ENCODE results near the gene ARHGAP18.

Gene ARHGAP18

DNA sequence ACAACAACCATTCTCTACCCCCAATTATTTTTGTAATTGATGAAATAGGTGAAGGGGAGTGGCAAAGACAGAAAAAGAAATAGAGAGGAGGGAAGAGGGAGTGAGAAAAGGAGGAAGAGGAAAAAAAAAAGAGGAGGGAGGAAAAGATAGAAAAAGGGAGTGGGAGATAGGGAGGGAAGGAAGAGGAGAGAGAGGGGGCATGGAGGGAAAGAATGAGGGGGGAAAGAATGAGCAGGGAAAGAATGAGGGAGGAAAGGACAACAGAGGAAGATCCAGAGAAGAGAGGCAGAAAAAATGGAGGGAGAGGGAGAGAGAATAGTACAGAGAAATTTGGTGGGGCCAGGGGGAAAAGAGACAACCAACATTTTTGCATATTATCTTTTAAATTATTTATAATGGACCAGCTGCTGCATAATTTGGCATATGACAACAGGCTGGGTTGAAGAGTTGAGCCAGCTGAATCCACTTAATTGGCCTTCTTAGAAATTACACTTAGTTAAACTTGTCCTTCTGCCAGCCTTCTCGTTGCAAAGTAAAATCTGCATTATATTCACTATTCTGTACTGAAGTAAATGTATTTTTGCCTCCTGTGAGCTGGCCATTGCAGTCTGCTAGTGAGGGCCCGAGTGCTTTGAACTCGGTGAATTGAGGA, 101.0 kb downstream of the ARHGAP18 start:
- Histone ChIP-seq H3K4me2 (ENCODE audit: low read depth, low read length) (no peak overlapping the region), H3K36me3 (replicated peaks; ENCODE audit: insufficient read depth, low read length) (no peaks in the 10 kb centered on the region), H3K79me2 (ENCODE audit: low read length) (no peaks in the 10 kb centered on the region), H3K27me3 (replicated peaks; ENCODE audit: insufficient read depth, low read length) (no peaks in the 10 kb centered on the region), H4K20me1 (ENCODE audit: insufficient read depth, low read length) (no peaks in the 10 kb centered on the region), H2AFZ (ENCODE audit: low read length) (no peak overlapping the region), H3F3A (ENCODE audit: insufficient read depth, low read length) (peaks cover 18% of the 10 kb centered on the region), H3K4me1 (ENCODE audit: low read length) (peaks cover 30% of the 10 kb centered on the region), H3K9me3 (replicated peaks; ENCODE audit: insufficient read depth, low read length) (no peaks in the 10 kb centered on the region), H3K9ac (ENCODE audit: low read length) (no peak overlapping the region), H3K4me3 (ENCODE audit: low read length) (no peak overlapping the region), H3K9me2 (replicated peaks; ENCODE audit: insufficient read depth, low read length) (no peaks in the 10 kb centered on the region), H3K27ac (ENCODE audit: low read length) (no peak overlapping the region)
- TF ChIP-seq EZH2phosphoT487 (IDR thresholded peaks at IDR 0.05; ENCODE audit: low read length) (no peak), EZH2 (optimal IDR thresholded peaks at IDR 0.05; ENCODE audit: low read depth, low read length) (no peak)
- TF ChIP-seq, protein P1, sequence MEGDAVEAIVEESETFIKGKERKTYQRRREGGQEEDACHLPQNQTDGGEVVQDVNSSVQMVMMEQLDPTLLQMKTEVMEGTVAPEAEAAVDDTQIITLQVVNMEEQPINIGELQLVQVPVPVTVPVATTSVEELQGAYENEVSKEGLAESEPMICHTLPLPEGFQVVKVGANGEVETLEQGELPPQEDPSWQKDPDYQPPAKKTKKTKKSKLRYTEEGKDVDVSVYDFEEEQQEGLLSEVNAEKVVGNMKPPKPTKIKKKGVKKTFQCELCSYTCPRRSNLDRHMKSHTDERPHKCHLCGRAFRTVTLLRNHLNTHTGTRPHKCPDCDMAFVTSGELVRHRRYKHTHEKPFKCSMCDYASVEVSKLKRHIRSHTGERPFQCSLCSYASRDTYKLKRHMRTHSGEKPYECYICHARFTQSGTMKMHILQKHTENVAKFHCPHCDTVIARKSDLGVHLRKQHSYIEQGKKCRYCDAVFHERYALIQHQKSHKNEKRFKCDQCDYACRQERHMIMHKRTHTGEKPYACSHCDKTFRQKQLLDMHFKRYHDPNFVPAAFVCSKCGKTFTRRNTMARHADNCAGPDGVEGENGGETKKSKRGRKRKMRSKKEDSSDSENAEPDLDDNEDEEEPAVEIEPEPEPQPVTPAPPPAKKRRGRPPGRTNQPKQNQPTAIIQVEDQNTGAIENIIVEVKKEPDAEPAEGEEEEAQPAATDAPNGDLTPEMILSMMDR (IDR thresholded peaks at IDR 0.05; ENCODE audit: low read length), result no peak
- no peak for DNase-seq

DNA sequence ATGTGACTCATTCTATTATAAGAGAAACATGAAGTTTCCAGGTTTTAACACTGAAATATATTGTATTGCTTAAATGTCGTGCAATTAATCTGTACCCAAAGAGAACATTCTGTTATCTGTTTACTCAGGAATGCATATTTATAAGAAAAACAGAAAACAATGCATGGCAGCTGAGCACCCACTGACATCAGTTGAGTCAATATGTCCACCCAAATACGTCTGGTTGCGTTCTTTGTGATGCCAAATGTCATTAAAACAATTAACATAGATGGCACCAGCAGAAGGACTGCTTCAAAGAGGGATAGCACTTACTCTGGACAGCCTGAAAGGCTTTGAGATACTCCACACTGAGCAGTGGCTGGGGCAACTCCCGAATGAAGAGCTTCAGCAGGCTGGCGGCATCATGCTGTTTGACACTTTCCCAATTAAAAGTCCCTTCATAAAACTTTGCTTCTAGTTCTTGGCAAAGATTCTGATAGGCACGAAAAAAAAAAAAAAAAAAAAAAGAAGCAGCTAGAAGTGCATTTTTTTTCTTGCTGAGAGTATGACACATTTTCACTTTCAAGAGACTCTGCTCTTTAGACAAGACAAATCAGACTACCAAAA, 102.3 kb downstream of the ARHGAP18 start:
- peak overlapping the region; percentile 60 for H3K4me2 ChIP-seq (ENCODE audit: low read depth, low read length)
- no peaks in the 10 kb centered on the region for H3K27me3 ChIP-seq (replicated peaks; ENCODE audit: insufficient read depth, low read length)
- H4K20me1 ChIP-seq (ENCODE audit: insufficient read depth, low read length), result no peaks in the 10 kb centered on the region
- no peak overlapping the region for H2AFZ ChIP-seq (ENCODE audit: low read length)
- H3K4me1 ChIP-seq (ENCODE audit: low read length), result peaks cover 30% of the 10 kb centered on the region
- no peaks in the 10 kb centered on the region for H3K79me2 ChIP-seq (ENCODE audit: low read length)
- peaks cover 18% of the 10 kb centered on the region for H3F3A ChIP-seq (ENCODE audit: insufficient read depth, low read length)
- peak overlapping the region; percentile 10; the same call in 1 of the 2 replicates for H3K4me3 ChIP-seq (ENCODE audit: low read length)
- TF ChIP-seq, protein P1 (IDR thresholded peaks at IDR 0.05; ENCODE audit: low read length), result no peak
- TF ChIP-seq EZH2phosphoT487 (IDR thresholded peaks at IDR 0.05; ENCODE audit: low read length) (no peak), EZH2 (optimal IDR thresholded peaks at IDR 0.05; ENCODE audit: low read depth, low read length) (no peak)
- H3K9me2 ChIP-seq (replicated peaks; ENCODE audit: insufficient read depth, low read length), result no peaks in the 10 kb centered on the region
- H3K27ac ChIP-seq (ENCODE audit: low read length), result peak overlapping the region; percentile 82; the same call in 1 of the 2 replicates
- H3K36me3 ChIP-seq (replicated peaks; ENCODE audit: insufficient read depth, low read length), result no peaks in the 10 kb centered on the region
- H3K9ac ChIP-seq (ENCODE audit: low read length), result no peak overlapping the region
- H3K9me3 ChIP-seq (replicated peaks; ENCODE audit: insufficient read depth, low read length), result no peaks in the 10 kb centered on the region
- DNase-seq, result peak; percentile 69

DNA sequence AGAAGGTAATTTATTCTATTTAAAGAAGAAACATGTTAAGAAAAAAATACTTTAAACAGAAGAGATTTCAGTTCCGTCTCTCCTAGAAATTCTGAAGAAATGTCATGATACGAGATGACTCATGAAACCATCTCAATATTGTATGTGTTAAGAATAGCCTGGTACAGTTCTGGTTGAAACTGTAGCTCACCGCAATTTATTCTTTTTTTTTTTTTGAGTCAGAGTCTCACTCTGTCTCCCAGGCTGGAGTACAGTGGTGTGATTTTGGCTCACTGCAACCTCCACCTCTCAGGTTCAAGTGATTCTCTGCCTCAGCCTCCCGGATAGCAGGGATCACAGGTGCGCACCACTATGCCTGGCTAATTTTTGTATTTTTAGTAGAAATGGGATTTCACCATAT, 103.3 kb downstream of the ARHGAP18 start:
- Histone ChIP-seq H3K36me3 (replicated peaks; ENCODE audit: insufficient read depth, low read length) (no peaks in the 10 kb centered on the region), H3K79me2 (ENCODE audit: low read length) (no peaks in the 10 kb centered on the region), H3K9me3 (replicated peaks; ENCODE audit: insufficient read depth, low read length) (no peaks in the 10 kb centered on the region), H3K27ac (ENCODE audit: low read length) (peak overlapping the region; percentile 82), H3F3A (ENCODE audit: insufficient read depth, low read length) (peaks cover 18% of the 10 kb centered on the region), H3K9me2 (replicated peaks; ENCODE audit: insufficient read depth, low read length) (no peaks in the 10 kb centered on the region), H3K4me1 (ENCODE audit: low read length) (peaks cover 30% of the 10 kb centered on the region), H4K20me1 (ENCODE audit: insufficient read depth, low read length) (no peaks in the 10 kb centered on the region), H2AFZ (ENCODE audit: low read length) (no peak overlapping the region), H3K9ac (ENCODE audit: low read length) (peak overlapping the region; percentile 35; the same call in 1 of the 2 replicates), H3K27me3 (replicated peaks; ENCODE audit: insufficient read depth, low read length) (no peaks in the 10 kb centered on the region), H3K4me3 (ENCODE audit: low read length) (peak overlapping the region; percentile 25; the same call in 1 of the 2 replicates), H3K4me2 (ENCODE audit: low read depth, low read length) (peak overlapping the region; percentile 78; the same call in 1 of the 2 replicates)
- TF ChIP-seq EZH2 (optimal IDR thresholded peaks at IDR 0.05; ENCODE audit: low read depth, low read length) (no peak), EZH2phosphoT487 (IDR thresholded peaks at IDR 0.05; ENCODE audit: low read length) (no peak)
- TF ChIP-seq, protein P1 (IDR thresholded peaks at IDR 0.05; ENCODE audit: low read length), result no peak
- peak; percentile 82 for DNase-seq
